CD14-positive monocyte (primary cell): Measurements from ENCODE around the gene PSG2. TPM values are rescaled to one million over a fixed set of nuclear protein-coding genes. Genes with fewer than 3 reads are reported as not detected.
"Not testable (repeated sequence)": the region's sequence is repeated elsewhere in the genome, so short reads cannot be mapped to it uniquely, and the experiment has no call there.

Source experiments
- DNase-seq, 3 donors: peaks; one replicate each; pipeline ENCODE4 v3.0.0-alpha.2; 2011 to 2022
- H2AFZ ChIP-seq: 2 replicates; pipeline ENCODE4 v1.6.0; 2012; ENCODE audit warnings: mild to moderate bottlenecking, low read depth, low read length, inconsistent platforms; ENCODE audit not compliant: insufficient read depth, poor library complexity, severe bottlenecking
- H3K27ac ChIP-seq, 2 donors: 1 replicate in 1 of 2; 2 replicates in 1 of 2; pipeline ENCODE4 v1.5.1; 2012 to 2013; ENCODE audit warnings: low read length in 2 of 2, control low read depth in 1 of 2, inconsistent platforms in 1 of 2, low read depth in 1 of 2, mild to moderate bottlenecking in 1 of 2
- H3K27me3 ChIP-seq, 2 donors: one replicate each; pipeline versions ENCODE4 v1.6.0 to v1.6.1; 2011 to 2013; ENCODE audit warnings: low read length in 2 of 2; ENCODE audit not compliant: control insufficient read depth in 2 of 2, insufficient read depth in 2 of 2
- H3K36me3 ChIP-seq, 2 donors: replicated peaks in 1 of 2; 1 replicate in 1 of 2; 2 replicates in 1 of 2; pipeline versions ENCODE4 v1.5.1 to v1.6.1; 2012 to 2013; ENCODE audit warnings: low read length in 2 of 2, control low read depth in 1 of 2, inconsistent platforms in 1 of 2, mild to moderate bottlenecking in 1 of 2; ENCODE audit not compliant: insufficient read depth in 2 of 2, control insufficient read depth in 1 of 2
- H3K4me1 ChIP-seq, 2 donors: 1 replicate in 1 of 2; 2 replicates in 1 of 2; pipeline versions ENCODE4 v1.5.1 to v1.6.1; 2012 to 2013; ENCODE audit warnings: low read length in 2 of 2, control low read depth in 1 of 2, inconsistent platforms in 1 of 2, mild to moderate bottlenecking in 1 of 2, moderate library complexity in 1 of 2; ENCODE audit not compliant: insufficient read depth in 2 of 2, control insufficient read depth in 1 of 2
- H3K4me2 ChIP-seq: replicated peaks from 2 replicates; pipeline ENCODE3; 2012; ENCODE audit warnings: low read length, moderate library complexity, mild to moderate bottlenecking; ENCODE audit not compliant: poor library complexity, severe bottlenecking; ENCODE audit errors: extremely low read depth
- H3K4me3 ChIP-seq, 3 experiments: fragments of 200-600 bp in 1 of 3; sonication (generic) in 1 of 3; replicated peaks in 1 of 3; 1 replicate in 2 of 3; 2 replicates in 1 of 3; pipeline ENCODE4 v1.5.1; 2011 to 2013; ENCODE audit warnings: low read length in 3 of 3, mild to moderate bottlenecking in 3 of 3, control low read depth in 2 of 3, low read depth in 2 of 3, inconsistent platforms in 1 of 3, moderate library complexity in 1 of 3
- H3K79me2 ChIP-seq: 2 replicates; pipeline ENCODE4 v1.6.0; 2012; ENCODE audit warnings: mild to moderate bottlenecking, control low read depth, inconsistent platforms, low read length, moderate library complexity; ENCODE audit not compliant: insufficient read depth
- H3K9ac ChIP-seq: 2 replicates; pipeline ENCODE4 v1.6.0; 2017; ENCODE audit warnings: low read length, mild to moderate bottlenecking; ENCODE audit not compliant: insufficient read depth, poor library complexity, severe bottlenecking
- H3K9me3 ChIP-seq, 2 donors: replicated peaks in 1 of 2; 1 replicate in 1 of 2; 2 replicates in 1 of 2; pipeline versions ENCODE4 v1.5.1 to v1.6.1; 2012 to 2013; ENCODE audit warnings: low read length in 2 of 2, control low read depth in 1 of 2; ENCODE audit not compliant: control insufficient read depth in 1 of 2, insufficient read depth in 1 of 2
- H4K20me1 ChIP-seq: 2 replicates; pipeline ENCODE4 v1.6.0; 2012; ENCODE audit warnings: mild to moderate bottlenecking, low read length, control low read depth, moderate library complexity; ENCODE audit not compliant: insufficient read depth
- H3K27ac Mint-ChIP-seq, 7 donors: one replicate each; pipeline ENCODE4 v1.8.0; 2020; ENCODE audit warnings: mild to moderate bottlenecking in 7 of 7, mixed read lengths in 7 of 7, moderate library complexity in 6 of 7, inconsistent platforms in 2 of 7
- H3K27me3 Mint-ChIP-seq, 3 donors: one replicate each; pipeline ENCODE4 v1.8.0; 2021 to 2022; ENCODE audit warnings: low read depth in 3 of 3, mild to moderate bottlenecking in 3 of 3, mixed read lengths in 3 of 3, moderate library complexity in 3 of 3, inconsistent platforms in 1 of 3
- H3K36me3 Mint-ChIP-seq, 2 donors: one replicate each; pipeline ENCODE4 v1.8.0; 2020; ENCODE audit warnings: mixed read lengths in 2 of 2, inconsistent platforms in 1 of 2, mild to moderate bottlenecking in 1 of 2
- H3K4me1 Mint-ChIP-seq: one replicate; pipeline ENCODE4 v1.8.0; 2020; ENCODE audit warnings: mild to moderate bottlenecking, mixed read lengths
- H3K4me3 Mint-ChIP-seq, 2 donors: one replicate each; pipeline ENCODE4 v1.8.0; 2020; ENCODE audit warnings: mild to moderate bottlenecking in 2 of 2, mixed read lengths in 2 of 2, moderate library complexity in 1 of 2
- H3K9me3 Mint-ChIP-seq, 7 donors: one replicate each; pipeline ENCODE4 v1.8.0; 2020 to 2022; ENCODE audit warnings: mixed read lengths in 7 of 7, mild to moderate bottlenecking in 6 of 7, moderate library complexity in 6 of 7, inconsistent platforms in 2 of 7
- WGBS: methylation state at CpG from one replicate; pipeline ENCODE4 v1.1.5; 2013; ENCODE audit warnings: missing lambda C conversion rate; ENCODE audit not compliant: insufficient coverage; 5-methylcytosine and 5-hydroxymethylcytosine counted together
- intact Hi-C, 2 donors: fragments of 100-400 bp; cut with micrococcal nuclease; formaldehyde crosslinking; loops; one replicate each; pipeline versions ENCODE4 v1.15.0 to v1.15.1; 2023
- polyA plus RNA-seq, 3 donors: library from polyadenylated mRNA; depleted of rRNA in 1 of 3; unstranded in 2 of 3; stranded (reverse) in 1 of 3; fragments of 300-500 nt in 2 of 3; fragments of >200 nt in 1 of 3; fragmentation: Illumina TruSeq in 2 of 3; gene quantifications; 1 replicate in 2 of 3; 2 replicates in 1 of 3; pipeline ENCODE4 v1.2.3, GENCODE V29; 2012 to 2021
- TF ChIP-seq, protein P1 (sequence below): fragments of 200-600 bp; IDR thresholded peaks from one replicate; pipeline ENCODE4 v1.8.0; 2022; ENCODE audit warnings: antibody characterized with exemption, mild to moderate bottlenecking

Gene PSG2
- polyA plus RNA-seq, 3 donors: not detected

DNA sequence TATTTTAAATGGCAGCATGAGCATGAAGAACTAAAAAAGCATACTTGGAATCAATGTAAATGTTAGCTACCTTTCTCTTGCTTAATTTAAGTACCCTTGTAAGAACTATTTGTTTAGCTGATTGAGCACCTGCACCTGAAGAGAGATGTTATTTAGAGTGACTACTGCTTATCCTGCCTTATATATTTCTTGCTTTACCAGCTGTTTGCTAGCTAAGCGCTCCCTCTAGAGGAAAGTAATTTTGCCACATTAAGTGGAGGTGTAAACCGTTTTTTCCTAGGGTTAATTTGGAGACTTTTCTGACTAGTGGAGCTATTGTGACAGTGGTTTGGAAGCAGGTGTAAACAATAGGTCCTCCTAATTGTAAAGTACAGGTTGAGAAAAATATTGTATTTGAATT lies 19.4 kb upstream of the PSG2 start:
- no peak overlapping the region for H3K9ac ChIP-seq
- no peaks in the 10 kb centered on the region for H3K4me1 Mint-ChIP-seq
- H3K36me3 Mint-ChIP-seq: no peaks in the 10 kb centered on the region
- H3K4me2 ChIP-seq: no peak overlapping the region
- WGBS: no CpG with 5 or more reads among the region's 2 CpGs
- H3K4me3 Mint-ChIP-seq: no peak overlapping the region
- intact Hi-C loops: no loop called here
- DNase-seq: no peak
- TF ChIP-seq, protein P1, sequence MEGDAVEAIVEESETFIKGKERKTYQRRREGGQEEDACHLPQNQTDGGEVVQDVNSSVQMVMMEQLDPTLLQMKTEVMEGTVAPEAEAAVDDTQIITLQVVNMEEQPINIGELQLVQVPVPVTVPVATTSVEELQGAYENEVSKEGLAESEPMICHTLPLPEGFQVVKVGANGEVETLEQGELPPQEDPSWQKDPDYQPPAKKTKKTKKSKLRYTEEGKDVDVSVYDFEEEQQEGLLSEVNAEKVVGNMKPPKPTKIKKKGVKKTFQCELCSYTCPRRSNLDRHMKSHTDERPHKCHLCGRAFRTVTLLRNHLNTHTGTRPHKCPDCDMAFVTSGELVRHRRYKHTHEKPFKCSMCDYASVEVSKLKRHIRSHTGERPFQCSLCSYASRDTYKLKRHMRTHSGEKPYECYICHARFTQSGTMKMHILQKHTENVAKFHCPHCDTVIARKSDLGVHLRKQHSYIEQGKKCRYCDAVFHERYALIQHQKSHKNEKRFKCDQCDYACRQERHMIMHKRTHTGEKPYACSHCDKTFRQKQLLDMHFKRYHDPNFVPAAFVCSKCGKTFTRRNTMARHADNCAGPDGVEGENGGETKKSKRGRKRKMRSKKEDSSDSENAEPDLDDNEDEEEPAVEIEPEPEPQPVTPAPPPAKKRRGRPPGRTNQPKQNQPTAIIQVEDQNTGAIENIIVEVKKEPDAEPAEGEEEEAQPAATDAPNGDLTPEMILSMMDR: no peak
- no peak overlapping the region for H3K4me3 ChIP-seq
- no peak overlapping the region for H3K27ac Mint-ChIP-seq
- no peaks in the 10 kb centered on the region for H3K4me1 ChIP-seq
- peaks cover 0 to 4% (median 2%) of the 10 kb centered on the region in 3 donors for H3K27me3 Mint-ChIP-seq
- H3K36me3 ChIP-seq: no peaks in the 10 kb centered on the region
- no peaks in the 10 kb centered on the region for H4K20me1 ChIP-seq
- peaks cover 13 to 28% of the 10 kb centered on the region in 2 donors for H3K9me3 ChIP-seq
- no peaks in the 10 kb centered on the region for H3K27me3 ChIP-seq
- H2AFZ ChIP-seq: no peak overlapping the region
- H3K79me2 ChIP-seq: no peaks in the 10 kb centered on the region
- H3K9me3 Mint-ChIP-seq: peaks cover 20 to 45% (median 30%) of the 10 kb centered on the region in 7 donors
- H3K27ac ChIP-seq: no peak overlapping the region

DNA sequence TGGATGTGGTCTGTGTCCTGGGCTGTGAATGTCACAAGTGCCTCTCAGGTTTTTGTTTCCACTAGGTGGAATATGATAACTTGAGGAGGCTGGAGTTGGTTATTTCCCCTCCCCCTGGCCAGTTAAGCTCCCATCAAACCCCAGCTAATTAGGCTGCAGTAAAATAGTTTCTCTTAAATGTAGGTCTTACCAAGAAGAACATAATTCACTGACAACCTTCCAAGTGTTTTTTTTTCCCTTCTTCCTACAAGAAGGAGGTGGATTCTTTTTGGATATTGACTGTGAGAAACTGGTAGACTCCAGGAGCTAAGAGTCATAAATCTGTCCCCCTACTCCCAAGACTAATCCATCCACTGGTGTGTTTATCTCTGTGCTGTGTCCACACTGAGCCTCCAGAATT lies 15.9 kb upstream of the PSG2 start:
- intact Hi-C loops, DNase-seq, H3K9me3 ChIP-seq, H3K27me3 Mint-ChIP-seq, H3K9ac ChIP-seq, H3K79me2 ChIP-seq, H3K4me2 ChIP-seq, H3K27me3 ChIP-seq, H3K4me3 Mint-ChIP-seq, H3K4me1 Mint-ChIP-seq, H3K27ac ChIP-seq, H3K4me3 ChIP-seq, H3K4me1 ChIP-seq, H2AFZ ChIP-seq, H3K36me3 Mint-ChIP-seq, H3K36me3 ChIP-seq, H4K20me1 ChIP-seq, H3K27ac Mint-ChIP-seq: not testable (repeated sequence)
- H3K9me3 Mint-ChIP-seq: peaks cover 7 to 28% (median 17%) of the 10 kb centered on the region in 7 donors
